Measurements from ENCODE around the gene RAB4B. TPM values are rescaled to one million over a fixed set of nuclear protein-coding genes. Genes with fewer than 3 reads are reported as not detected.
A peak's percentile ranks its signal among the peaks of the same experiment; 100 is the strongest.

Gene RAB4B
- total RNA-seq, 2 experiments from 2014 or later, result 50.2 to 53.1 TPM

- POLR2A ChIA-PET, result interaction anchor here (0.5 to 10.1 kb wide), 7 partner anchors 10 to 1916 kb away, joined by 3 to 94 read pairs (median 3); partner anchors contain the start of genes EGLN2 and RAB4B
- Mint-ChIP-seq H3K4me1 (ENCODE audit: low read depth) (peaks cover 59% of the 10 kb centered on the region), H3K9me3 (ENCODE audit: insufficient read depth) (no peaks in the 10 kb centered on the region), H3K27me3 (ENCODE audit: low read depth) (no peaks in the 10 kb centered on the region), H3K27ac (peak overlapping the region; percentile 97), H3K4me3 (peak overlapping the region; percentile 89), H3K36me3 (ENCODE audit: low read depth) (peaks cover 57% of the 10 kb centered on the region)
- DNase-seq (no peak), ATAC-seq (no peak)
- CTCF ChIA-PET, result interaction anchor here (0.7 to 3.1 kb wide), 8 partner anchors 21 to 1668 kb away, joined by 3 to 21 read pairs (median 4); partner anchors contain the start of genes COQ8B, EGLN2, ITPKC and RAB4B
Observed at GRCh38 chr19:40752257-40752781, 25.7 kb upstream of the RAB4B start.

GRCh38 chr19:40754611-40755247, 23.3 kb upstream of the RAB4B start:
- H3K36me3 Mint-ChIP-seq (ENCODE audit: low read depth), result peaks cover 71% of the 10 kb centered on the region
- peak overlapping the region; percentile 76 for H3K4me3 Mint-ChIP-seq
- no peaks in the 10 kb centered on the region for H3K27me3 Mint-ChIP-seq (ENCODE audit: low read depth)
- DNase-seq (no peak), ATAC-seq (no peak)
- ChIA-PET CTCF (interaction anchor here (1.1 to 3.5 kb wide), 8 partner anchors 9 to 64 kb away, joined by 3 to 27 read pairs (median 7); partner anchors contain the start of genes EGLN2 and RAB4B), POLR2A (interaction anchor here (1.0 to 10.1 kb wide), 5 partner anchors 11 to 51 kb away, joined by 3 to 94 read pairs (median 4); partner anchors contain the start of genes COQ8B, ITPKC and RAB4B)
- peak overlapping the region; percentile 84 for H3K27ac Mint-ChIP-seq
- peaks cover 57% of the 10 kb centered on the region for H3K4me1 Mint-ChIP-seq (ENCODE audit: low read depth)
- no peaks in the 10 kb centered on the region for H3K9me3 Mint-ChIP-seq (ENCODE audit: insufficient read depth)

DNA sequence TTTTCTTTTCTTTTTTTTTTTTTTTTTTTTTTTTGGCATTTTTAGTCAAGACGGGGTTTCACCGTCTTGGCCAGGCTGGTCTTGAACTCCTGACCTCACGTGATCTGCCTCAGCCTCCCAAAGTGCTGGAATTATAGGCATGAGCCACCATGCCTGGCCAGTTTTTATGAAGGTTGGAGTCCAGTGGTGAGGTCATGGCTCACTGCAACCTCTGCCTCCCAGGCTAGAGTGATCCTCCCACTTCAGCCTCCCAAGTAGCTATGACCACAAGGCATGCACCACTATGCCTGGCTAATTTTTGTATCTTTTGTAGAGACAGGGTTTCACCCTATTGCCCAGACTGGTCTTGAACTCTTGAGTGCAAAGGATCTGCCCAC, 22.8 kb upstream of the RAB4B start:
- no peaks in the 10 kb centered on the region for H3K9me3 Mint-ChIP-seq (ENCODE audit: insufficient read depth)
- peak overlapping the region; percentile 31 for H3K4me3 Mint-ChIP-seq
- H3K27me3 Mint-ChIP-seq (ENCODE audit: low read depth), result no peaks in the 10 kb centered on the region
- ATAC-seq, result no peak
- ChIA-PET POLR2A (interaction anchor here (1.0 to 10.1 kb wide), 3 partner anchors 11 to 50 kb away, joined by 4 to 94 read pairs (median 8); partner anchors contain the start of gene RAB4B), CTCF (interaction anchor here (1.0 to 3.5 kb wide), 6 partner anchors 10 to 64 kb away, joined by 3 to 27 read pairs (median 7); partner anchors contain the start of genes EGLN2 and RAB4B)
- H3K36me3 Mint-ChIP-seq (ENCODE audit: low read depth), result peaks cover 72% of the 10 kb centered on the region
- peaks cover 55% of the 10 kb centered on the region for H3K4me1 Mint-ChIP-seq (ENCODE audit: low read depth)
- peak overlapping the region; percentile 77 for H3K27ac Mint-ChIP-seq
- DNase-seq, result no peak

- peak overlapping the region; percentile 77 for H3K27ac Mint-ChIP-seq
- H3K9me3 Mint-ChIP-seq (ENCODE audit: insufficient read depth), result no peaks in the 10 kb centered on the region
- H3K4me1 Mint-ChIP-seq (ENCODE audit: low read depth), result peaks cover 60% of the 10 kb centered on the region
- ATAC-seq (no peak), DNase-seq (no peak)
- H3K4me3 Mint-ChIP-seq, result peak overlapping the region; percentile 31
- H3K36me3 Mint-ChIP-seq (ENCODE audit: low read depth), result peaks cover 75% of the 10 kb centered on the region
- POLR2A ChIA-PET, result interaction anchor here (1.0 to 10.1 kb wide), 3 partner anchors 13 to 22 kb away, joined by 3 to 94 read pairs (median 3); partner anchors contain the start of gene RAB4B
- H3K27me3 Mint-ChIP-seq (ENCODE audit: low read depth), result no peaks in the 10 kb centered on the region
- CTCF ChIA-PET, result interaction anchor here (1.0 to 3.5 kb wide), 5 partner anchors 15 to 63 kb away, joined by 3 to 27 read pairs (median 8); partner anchors contain the start of genes EGLN2 and RAB4B
Observed at GRCh38 chr19:40755791-40756190, 22.3 kb upstream of the RAB4B start.

DNA sequence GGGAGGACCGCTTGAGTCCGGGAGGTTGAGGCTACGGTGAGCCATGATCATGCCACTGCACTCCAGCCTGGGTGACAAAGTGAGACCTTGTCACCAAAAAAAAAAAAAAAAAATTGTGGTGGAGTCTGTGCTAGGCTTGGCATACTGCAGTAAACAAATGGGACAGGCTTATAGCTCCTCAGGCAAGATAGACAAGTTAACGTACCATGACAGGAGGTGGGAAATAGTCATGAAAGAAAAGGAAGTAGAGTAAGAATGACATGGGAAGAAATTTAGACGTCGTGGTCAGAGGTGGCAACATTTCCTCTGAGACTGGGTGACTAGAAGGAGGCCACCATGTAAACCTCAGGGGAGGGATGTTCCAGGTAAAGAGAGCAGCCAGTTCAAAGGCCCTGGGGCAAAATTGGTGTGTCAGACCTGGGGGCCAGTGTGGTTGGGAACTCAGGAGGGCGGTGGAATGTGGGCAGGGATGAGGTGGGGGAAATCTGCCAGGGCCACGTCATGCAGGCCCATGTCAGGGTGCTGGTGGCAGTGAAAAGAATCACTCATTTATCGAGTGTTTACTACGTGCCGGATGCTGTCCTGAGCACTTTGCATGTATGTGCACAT, 21.4 kb upstream of the RAB4B start:
- Mint-ChIP-seq H3K27ac (peak overlapping the region; percentile 83), H3K27me3 (ENCODE audit: low read depth) (no peaks in the 10 kb centered on the region), H3K9me3 (ENCODE audit: insufficient read depth) (no peaks in the 10 kb centered on the region), H3K4me3 (peak overlapping the region; percentile 42), H3K36me3 (ENCODE audit: low read depth) (peaks cover 74% of the 10 kb centered on the region), H3K4me1 (ENCODE audit: low read depth) (peaks cover 65% of the 10 kb centered on the region)
- ChIA-PET CTCF (interaction anchor here (2.0 to 3.5 kb wide), 2 partner anchors 21 to 50 kb away, joined by 8 to 27 read pairs; partner anchors contain the start of gene RAB4B), POLR2A (interaction anchor here (0.7 to 10.1 kb wide), 5 partner anchors 14 to 151 kb away, joined by 3 to 94 read pairs (median 3); partner anchors contain the start of gene RAB4B)
- DNase-seq (no peak), ATAC-seq (peak; percentile 9)

DNA sequence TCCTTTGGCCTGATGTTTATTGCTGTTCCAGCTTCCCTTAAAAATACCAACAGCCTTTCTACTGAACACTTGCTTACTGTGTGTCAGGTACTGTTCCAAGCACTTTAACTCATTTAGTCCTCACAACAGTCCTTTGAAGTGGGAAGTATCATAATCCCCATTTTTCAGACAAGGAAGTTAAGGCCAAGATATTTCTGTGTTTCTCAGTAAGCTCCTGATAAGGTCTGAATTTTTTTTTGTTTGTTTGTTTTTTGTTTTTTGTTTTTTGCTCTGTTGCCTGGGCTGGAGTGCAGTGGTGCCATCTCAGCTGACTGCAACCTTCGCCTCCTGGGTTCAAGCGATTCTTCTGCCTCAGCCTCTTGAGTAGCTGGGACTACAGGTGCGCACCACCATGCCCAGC, 19.6 kb upstream of the RAB4B start:
- Mint-ChIP-seq H3K9me3 (ENCODE audit: insufficient read depth) (no peaks in the 10 kb centered on the region), H3K4me1 (ENCODE audit: low read depth) (peaks cover 75% of the 10 kb centered on the region), H3K27me3 (ENCODE audit: low read depth) (no peaks in the 10 kb centered on the region), H3K36me3 (ENCODE audit: low read depth) (peaks cover 79% of the 10 kb centered on the region), H3K27ac (peak overlapping the region; percentile 43), H3K4me3 (no peak overlapping the region)
- DNase-seq (no peak), ATAC-seq (no peak)
- ChIA-PET CTCF (interaction anchor here (1.6 to 1.7 kb wide), 2 partner anchors 19 to 49 kb away, joined by 5 read pairs; partner anchors contain the start of gene RAB4B), POLR2A (interaction anchor here (1.3 kb wide), 1 partner anchor 20 kb away, joined by 4 read pairs; no protein-coding TSS in a partner anchor)

DNA sequence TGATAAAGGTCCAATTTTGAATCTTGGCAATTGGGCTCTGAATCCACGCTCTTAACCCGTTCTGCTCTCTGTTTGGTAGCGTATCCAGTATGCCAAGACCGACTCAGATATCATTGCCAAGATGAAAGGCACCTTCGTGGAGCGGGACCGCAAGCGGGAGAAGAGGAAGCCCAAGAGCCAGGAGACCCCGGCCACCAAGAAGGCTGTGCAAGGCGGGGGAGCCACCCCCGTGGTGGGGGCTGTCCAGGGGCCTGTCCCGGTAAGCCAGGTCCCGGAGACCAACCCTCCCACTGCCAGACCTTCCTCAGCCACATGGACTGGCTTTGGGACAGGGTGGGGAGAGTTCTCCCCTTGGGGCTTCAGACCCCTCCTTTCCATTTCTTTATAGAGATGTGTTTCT, 18.7 kb upstream of the RAB4B start:
- Mint-ChIP-seq H3K27me3 (ENCODE audit: low read depth) (no peaks in the 10 kb centered on the region), H3K9me3 (ENCODE audit: insufficient read depth) (no peaks in the 10 kb centered on the region), H3K27ac (no peak overlapping the region), H3K4me3 (no peak overlapping the region), H3K36me3 (ENCODE audit: low read depth) (peaks cover 83% of the 10 kb centered on the region), H3K4me1 (ENCODE audit: low read depth) (peaks cover 79% of the 10 kb centered on the region)
- POLR2A ChIA-PET, result interaction anchor here (1.2 kb wide), 1 partner anchor 18 kb away, joined by 4 read pairs; the partner anchor contains the start of gene RAB4B
- no peak for ATAC-seq
- CTCF ChIA-PET, result interaction anchor here (1.3 to 1.7 kb wide), 3 partner anchors 9 to 48 kb away, joined by 3 to 5 read pairs (median 5); partner anchors contain the start of genes ACTMAP and RAB4B
- no peak for DNase-seq

- no peaks in the 10 kb centered on the region for H3K9me3 Mint-ChIP-seq (ENCODE audit: insufficient read depth)
- peak; percentile 45 for ATAC-seq
- ChIA-PET CTCF (interaction anchor here (1.3 to 2.1 kb wide), 2 partner anchors 14 to 100 kb away, joined by 3 to 9 read pairs; partner anchors contain the start of gene RAB4B), POLR2A (interaction anchor here (0.6 kb wide), 1 partner anchor 48 kb away, joined by 3 read pairs; no protein-coding TSS in a partner anchor)
- H3K4me1 Mint-ChIP-seq (ENCODE audit: low read depth), result peaks cover 65% of the 10 kb centered on the region
- H3K4me3 Mint-ChIP-seq, result no peak overlapping the region
- H3K27me3 Mint-ChIP-seq (ENCODE audit: low read depth), result no peaks in the 10 kb centered on the region
- DNase-seq, result no peak
- H3K27ac Mint-ChIP-seq, result peak overlapping the region; percentile 68
- peaks cover 80% of the 10 kb centered on the region for H3K36me3 Mint-ChIP-seq (ENCODE audit: low read depth)
Observed at GRCh38 chr19:40762754-40763470, 15.1 kb upstream of the RAB4B start.

DNA sequence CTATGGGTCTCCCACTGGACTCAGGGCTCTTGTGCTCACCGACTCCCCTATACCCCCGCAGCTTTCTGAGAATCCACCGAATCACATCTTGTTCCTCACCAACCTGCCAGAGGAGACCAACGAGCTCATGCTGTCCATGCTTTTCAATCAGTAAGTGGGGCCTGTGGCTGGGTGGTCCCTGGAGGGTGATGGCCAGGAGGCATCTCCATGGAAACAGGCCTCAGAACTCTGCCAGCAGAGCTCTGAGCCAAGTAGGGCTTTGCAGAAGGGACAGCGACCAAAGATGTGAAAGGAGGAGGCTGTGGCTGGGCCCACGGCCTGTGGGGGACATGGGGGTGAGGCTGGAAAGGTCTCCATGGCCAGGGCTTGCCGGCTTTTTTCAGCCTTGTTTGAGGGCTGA, 14.5 kb upstream of the RAB4B start:
- H3K4me1 Mint-ChIP-seq (ENCODE audit: low read depth), result peaks cover 61% of the 10 kb centered on the region
- ATAC-seq (no peak), DNase-seq (no peak)
- H3K27me3 Mint-ChIP-seq (ENCODE audit: low read depth), result no peaks in the 10 kb centered on the region
- no peaks in the 10 kb centered on the region for H3K9me3 Mint-ChIP-seq (ENCODE audit: insufficient read depth)
- ChIA-PET POLR2A (interaction anchor here (0.6 kb wide), 1 partner anchor 48 kb away, joined by 3 read pairs; no protein-coding TSS in a partner anchor), CTCF (interaction anchor here (1.3 to 2.1 kb wide), 2 partner anchors 14 to 100 kb away, joined by 3 to 9 read pairs; partner anchors contain the start of gene RAB4B)
- peak overlapping the region; percentile 68 for H3K27ac Mint-ChIP-seq
- peaks cover 75% of the 10 kb centered on the region for H3K36me3 Mint-ChIP-seq (ENCODE audit: low read depth)
- no peak overlapping the region for H3K4me3 Mint-ChIP-seq

- CTCF ChIA-PET, result interaction anchor here (1.3 to 2.1 kb wide), 2 partner anchors 13 to 101 kb away, joined by 3 to 9 read pairs; partner anchors contain the start of gene RAB4B
- no peak overlapping the region for H3K4me3 Mint-ChIP-seq
- peaks cover 75% of the 10 kb centered on the region for H3K36me3 Mint-ChIP-seq (ENCODE audit: low read depth)
- DNase-seq (no peak), ATAC-seq (no peak)
- H3K27ac Mint-ChIP-seq, result peak overlapping the region; percentile 68
- no peaks in the 10 kb centered on the region for H3K27me3 Mint-ChIP-seq (ENCODE audit: low read depth)
- POLR2A ChIA-PET, result no interaction called here
- peaks cover 63% of the 10 kb centered on the region for H3K4me1 Mint-ChIP-seq (ENCODE audit: low read depth)
- no peaks in the 10 kb centered on the region for H3K9me3 Mint-ChIP-seq (ENCODE audit: insufficient read depth)
Observed at GRCh38 chr19:40763963-40764362, 14.1 kb upstream of the RAB4B start.

Data from activated CD8-positive, alpha-beta T cell treated with anti-CD3 and anti-CD28 coated beads, Interleukin-2, amount 10 ng/mL, durations not matched to agents 7 days and 5 days (primary cell).